Esophagus muscularis mucosa (tissue), 3 donors: ENCODE data around the gene CAMTA1.

Experiments
- CTCF ChIP-seq, 3 experiments: fragments of 200-600 bp in 2 of 3; fragments of 450-650 bp in 1 of 3; sonication (generic) in 2 of 3; IDR thresholded peaks; one replicate each; pipeline ENCODE4 v1.5.1; 2017 to 2019; ENCODE audit warnings: antibody characterized with exemption in 3 of 3, mild to moderate bottlenecking in 2 of 3, moderate library complexity in 1 of 3
- POLR2A ChIP-seq: fragments of 450-650 bp; IDR thresholded peaks from one replicate; pipeline ENCODE4 v1.6.1; 2017; ENCODE audit warnings: antibody characterized with exemption, moderate library complexity, mild to moderate bottlenecking, low read depth

DNA sequence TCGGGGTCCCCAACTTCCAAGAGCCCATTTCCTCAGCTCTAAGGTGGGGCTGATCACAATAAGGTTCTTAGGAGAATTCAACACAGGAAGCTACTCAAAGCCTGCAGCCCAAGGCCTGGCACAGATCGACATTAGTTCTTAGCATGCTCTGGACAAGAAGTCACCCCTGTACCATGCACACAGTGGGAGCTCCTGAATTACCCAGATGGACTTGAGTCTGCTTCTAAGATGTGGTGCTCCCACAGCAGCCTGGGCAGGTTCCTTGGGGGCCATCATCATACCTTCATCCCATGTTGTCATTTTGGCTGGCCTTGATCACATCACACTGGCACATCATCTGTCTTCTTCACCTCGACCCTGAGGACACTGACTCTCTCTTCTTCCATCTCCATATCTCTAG is 832.6 kb downstream of the CAMTA1 start:
- no peak for TF ChIP-seq POLR2A
- no peak for TF ChIP-seq CTCF (IDR thresholded peaks at IDR 0.05)
